T-helper 1 cell treated with Interleukin-12 subunit alpha and Interleukin-12 subunit beta and Interleukin-4 antibody, amounts not matched to agents 30 ng/mL and 1 ng/mL, for 36 hours (primary cell): ENCODE measurements around the gene TIMD4. TPM values are rescaled to one million over a fixed set of nuclear protein-coding genes. Genes with fewer than 3 reads are reported as not detected.

Experiments used
- total RNA-seq: library from RNA; stranded (reverse); gene quantifications from 2 replicates; pipeline ENCODE4 v1.2.3, GENCODE V29; 2022

The TIMD4 gene
- total RNA-seq, 1 donor from 2014 or later, result 28.1 TPM

Other genes with a start within 250 kb of the TIMD4 start
- 0.29 and 0.68 TPM in 2 replicates for gene PPP1R2B, start 112.9 kb downstream of the TIMD4 start, total RNA-seq
- gene HAVCR1, start 95.9 kb upstream of the TIMD4 start, total RNA-seq, result 9.3 and 10.2 TPM in 2 replicates
- gene HAVCR2, start 145.8 kb upstream of the TIMD4 start, total RNA-seq, result 215 and 218 TPM in 2 replicates
- gene MED7, start 179.6 kb upstream of the TIMD4 start, total RNA-seq, result 13.2 and 15.0 TPM in 2 replicates
- gene GARIN3, start 203.0 kb upstream of the TIMD4 start, total RNA-seq, result not detected in 2 replicates
- gene ITK, start 217.6 kb upstream of the TIMD4 start, total RNA-seq, result 295 and 307 TPM in 2 replicates